Measurements from ENCODE around the gene SPEG. TPM values are rescaled to one million over a fixed set of nuclear protein-coding genes. Genes with fewer than 3 reads are reported as not detected.
A peak's percentile ranks its signal among the peaks of the same experiment; 100 is the strongest.

Gene SPEG
- total RNA-seq, 2 donors from 2014 or later: 82.2 to 90.8 TPM

DNA sequence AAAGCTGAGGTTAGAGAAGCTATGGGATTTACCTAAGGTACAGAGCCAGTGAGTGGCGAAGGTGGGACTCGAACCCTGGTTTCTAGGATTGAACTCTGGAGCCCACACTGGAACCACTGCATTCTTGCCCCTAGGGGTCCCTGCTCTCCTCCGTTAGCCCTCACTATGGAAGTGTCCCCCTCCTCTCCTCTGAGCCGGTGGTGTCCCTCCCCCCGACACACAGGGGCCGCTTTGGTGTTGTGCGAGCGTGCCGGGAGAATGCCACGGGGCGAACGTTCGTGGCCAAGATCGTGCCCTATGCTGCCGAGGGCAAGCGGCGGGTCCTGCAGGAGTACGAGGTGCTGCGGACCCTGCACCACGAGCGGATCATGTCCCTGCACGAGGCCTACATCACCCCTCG, 55.5 kb downstream of the SPEG start:
- Histone ChIP-seq H3K4me3 (no peak overlapping the region), H3K9me3 (no peaks in the 10 kb centered on the region), H3K36me3 (peaks cover 40% of the 10 kb centered on the region), H3K27me3 (no peaks in the 10 kb centered on the region), H3K27ac (peak overlapping the region in 1 of 2 donors; percentile 57), H3K4me1 (peaks cover 0 to 21% of the 10 kb centered on the region in 2 donors)
- no peak for DNase-seq (ENCODE audit: low spot score)
- TF ChIP-seq, protein P1, sequence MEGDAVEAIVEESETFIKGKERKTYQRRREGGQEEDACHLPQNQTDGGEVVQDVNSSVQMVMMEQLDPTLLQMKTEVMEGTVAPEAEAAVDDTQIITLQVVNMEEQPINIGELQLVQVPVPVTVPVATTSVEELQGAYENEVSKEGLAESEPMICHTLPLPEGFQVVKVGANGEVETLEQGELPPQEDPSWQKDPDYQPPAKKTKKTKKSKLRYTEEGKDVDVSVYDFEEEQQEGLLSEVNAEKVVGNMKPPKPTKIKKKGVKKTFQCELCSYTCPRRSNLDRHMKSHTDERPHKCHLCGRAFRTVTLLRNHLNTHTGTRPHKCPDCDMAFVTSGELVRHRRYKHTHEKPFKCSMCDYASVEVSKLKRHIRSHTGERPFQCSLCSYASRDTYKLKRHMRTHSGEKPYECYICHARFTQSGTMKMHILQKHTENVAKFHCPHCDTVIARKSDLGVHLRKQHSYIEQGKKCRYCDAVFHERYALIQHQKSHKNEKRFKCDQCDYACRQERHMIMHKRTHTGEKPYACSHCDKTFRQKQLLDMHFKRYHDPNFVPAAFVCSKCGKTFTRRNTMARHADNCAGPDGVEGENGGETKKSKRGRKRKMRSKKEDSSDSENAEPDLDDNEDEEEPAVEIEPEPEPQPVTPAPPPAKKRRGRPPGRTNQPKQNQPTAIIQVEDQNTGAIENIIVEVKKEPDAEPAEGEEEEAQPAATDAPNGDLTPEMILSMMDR (IDR thresholded peaks at IDR 0.05): no peak

DNA sequence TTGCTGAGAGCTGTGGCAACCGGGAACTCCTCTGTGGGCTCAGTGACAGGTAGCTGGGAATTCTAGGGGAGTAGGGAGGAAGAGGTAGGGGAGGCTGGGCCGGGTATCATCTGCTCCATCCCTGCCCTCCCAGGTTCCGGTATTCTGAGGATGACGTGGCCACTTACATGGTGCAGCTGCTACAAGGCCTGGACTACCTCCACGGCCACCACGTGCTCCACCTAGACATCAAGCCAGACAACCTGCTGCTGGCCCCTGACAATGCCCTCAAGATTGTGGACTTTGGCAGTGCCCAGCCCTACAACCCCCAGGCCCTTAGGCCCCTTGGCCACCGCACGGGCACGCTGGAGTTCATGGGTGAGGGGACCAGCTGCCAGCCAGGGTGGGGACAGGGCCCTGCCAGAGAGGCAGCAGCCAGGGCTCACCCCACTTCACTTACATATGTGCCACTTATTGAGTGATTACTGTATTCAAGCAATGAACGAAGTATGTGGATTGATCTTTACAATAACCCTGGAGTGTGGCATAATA, 56.0 kb downstream of the SPEG start:
- Histone ChIP-seq H3K9me3 (no peaks in the 10 kb centered on the region), H3K4me1 (peaks cover 0 to 26% of the 10 kb centered on the region in 2 donors), H3K36me3 (peaks cover 40% of the 10 kb centered on the region), H3K27ac (peak overlapping the region; percentile 37 to 57), H3K27me3 (no peaks in the 10 kb centered on the region), H3K4me3 (no peak overlapping the region)
- TF ChIP-seq, protein P1 (IDR thresholded peaks at IDR 0.05): no peak
- no peak for DNase-seq (ENCODE audit: low spot score)

DNA sequence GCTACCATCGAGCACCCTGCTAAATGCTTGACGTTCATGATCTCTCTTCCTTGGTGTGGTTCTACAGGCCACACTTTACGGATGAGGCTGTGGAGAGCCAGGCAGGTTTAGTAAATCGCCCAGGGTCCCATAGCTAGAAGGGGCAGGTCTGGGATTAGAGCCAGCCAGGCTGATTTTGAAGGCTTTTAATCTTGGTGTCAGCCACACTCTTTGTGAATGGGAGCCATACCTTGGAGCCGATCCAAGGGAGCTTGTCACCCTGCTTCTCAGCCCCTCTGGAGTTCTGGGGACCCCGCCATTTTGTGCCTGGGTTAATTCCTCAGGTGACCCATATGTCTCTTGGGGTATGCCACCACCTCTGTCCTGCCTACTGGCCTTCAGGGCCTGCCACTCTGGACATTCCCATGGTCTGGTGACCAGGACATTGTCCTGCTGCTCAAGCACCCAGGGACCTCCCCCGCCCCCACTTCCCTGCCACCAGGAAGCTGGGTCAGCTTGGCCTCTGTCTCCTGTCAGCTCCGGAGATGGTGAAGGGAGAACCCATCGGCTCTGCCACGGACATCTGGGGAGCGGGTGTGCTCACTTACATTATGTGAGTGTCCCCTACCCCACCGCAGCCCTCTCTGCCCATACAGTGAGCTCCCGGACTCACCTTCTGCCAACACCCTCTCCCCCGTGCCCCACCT, 56.8 kb downstream of the SPEG start:
- TF ChIP-seq, protein P1 (IDR thresholded peaks at IDR 0.05): no peak
- H3K9me3 ChIP-seq: no peaks in the 10 kb centered on the region
- H3K27me3 ChIP-seq: no peaks in the 10 kb centered on the region
- H3K4me1 ChIP-seq: peaks cover 0 to 33% of the 10 kb centered on the region in 2 donors
- H3K27ac ChIP-seq: peak overlapping the region; percentile 37 to 57
- DNase-seq (ENCODE audit: low spot score): no peak
- peaks cover 40% of the 10 kb centered on the region for H3K36me3 ChIP-seq
- H3K4me3 ChIP-seq: no peak overlapping the region

DNA sequence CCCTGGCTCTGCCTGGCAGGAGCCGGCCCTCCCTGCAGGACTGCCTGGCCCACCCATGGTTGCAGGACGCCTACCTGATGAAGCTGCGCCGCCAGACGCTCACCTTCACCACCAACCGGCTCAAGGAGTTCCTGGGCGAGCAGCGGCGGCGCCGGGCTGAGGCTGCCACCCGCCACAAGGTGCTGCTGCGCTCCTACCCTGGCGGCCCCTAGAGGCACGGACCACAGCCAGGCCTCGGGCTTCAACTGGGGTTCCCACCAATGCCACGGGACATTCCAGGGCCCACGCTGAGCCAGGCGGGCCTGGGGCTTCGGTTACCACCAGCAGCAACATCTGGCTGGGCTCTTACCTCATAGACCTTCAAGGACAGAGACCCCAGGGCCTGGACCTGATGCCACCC, 57.9 kb downstream of the SPEG start:
- peak overlapping the region in 1 of 2 donors; percentile 57 for H3K27ac ChIP-seq
- peaks cover 0 to 45% of the 10 kb centered on the region in 2 donors for H3K4me1 ChIP-seq
- H3K36me3 ChIP-seq: peaks cover 36% of the 10 kb centered on the region
- H3K9me3 ChIP-seq: no peaks in the 10 kb centered on the region
- H3K4me3 ChIP-seq: no peak overlapping the region
- DNase-seq (ENCODE audit: low spot score): no peak
- H3K27me3 ChIP-seq: no peaks in the 10 kb centered on the region
- TF ChIP-seq, protein P1 (IDR thresholded peaks at IDR 0.05): no peak

DNA sequence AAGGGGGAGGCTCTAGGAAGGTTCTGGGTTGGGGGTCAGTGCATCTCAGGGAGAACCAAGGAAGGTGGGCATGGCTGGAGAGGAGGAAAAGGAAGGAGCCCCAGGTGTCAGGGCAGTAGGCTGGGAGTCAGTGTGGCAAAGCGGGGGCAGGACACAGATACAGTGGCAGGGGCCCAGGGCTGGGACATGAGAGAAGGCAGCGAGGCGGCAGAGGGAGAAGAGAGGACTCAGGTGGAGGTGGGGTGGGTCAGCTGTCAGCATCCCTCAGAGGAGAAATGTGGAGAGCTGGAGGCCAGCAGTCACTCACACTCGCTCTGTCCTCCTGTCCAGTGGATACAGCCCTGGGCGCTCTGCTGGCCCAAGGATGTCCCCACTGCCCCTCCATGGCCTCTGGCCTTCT, 58.4 kb downstream of the SPEG start:
- H3K27me3 ChIP-seq: no peaks in the 10 kb centered on the region
- peak overlapping the region in 1 of 2 donors; percentile 57 for H3K27ac ChIP-seq
- no peak overlapping the region for H3K4me3 ChIP-seq
- DNase-seq (ENCODE audit: low spot score): no peak
- no peaks in the 10 kb centered on the region for H3K9me3 ChIP-seq
- peaks cover 0 to 47% of the 10 kb centered on the region in 2 donors for H3K4me1 ChIP-seq
- TF ChIP-seq, protein P1 (IDR thresholded peaks at IDR 0.05): no peak
- peaks cover 31% of the 10 kb centered on the region for H3K36me3 ChIP-seq

All from right atrium auricular region (tissue), 2 donors.